Measurements from ENCODE around the gene PDHX.

DNA sequence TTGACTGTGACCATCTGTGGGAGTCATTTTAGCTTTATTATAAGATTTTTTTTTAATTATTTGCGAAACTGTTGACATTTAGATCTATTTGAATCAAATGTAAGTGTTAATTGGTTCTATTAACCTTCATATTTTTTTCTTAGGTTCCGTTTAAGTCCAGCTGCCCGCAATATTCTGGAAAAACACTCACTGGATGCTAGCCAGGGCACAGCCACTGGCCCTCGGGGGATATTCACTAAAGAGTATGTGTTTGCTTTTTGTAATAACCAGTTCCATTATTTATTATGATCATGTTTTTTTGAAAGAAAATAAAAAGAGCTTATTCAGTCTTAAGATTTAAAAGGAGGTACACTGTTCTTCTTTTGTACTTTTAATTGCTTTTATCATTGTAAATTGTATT, 43.9 kb downstream of the PDHX start:
- TF ChIP-seq, protein P1, sequence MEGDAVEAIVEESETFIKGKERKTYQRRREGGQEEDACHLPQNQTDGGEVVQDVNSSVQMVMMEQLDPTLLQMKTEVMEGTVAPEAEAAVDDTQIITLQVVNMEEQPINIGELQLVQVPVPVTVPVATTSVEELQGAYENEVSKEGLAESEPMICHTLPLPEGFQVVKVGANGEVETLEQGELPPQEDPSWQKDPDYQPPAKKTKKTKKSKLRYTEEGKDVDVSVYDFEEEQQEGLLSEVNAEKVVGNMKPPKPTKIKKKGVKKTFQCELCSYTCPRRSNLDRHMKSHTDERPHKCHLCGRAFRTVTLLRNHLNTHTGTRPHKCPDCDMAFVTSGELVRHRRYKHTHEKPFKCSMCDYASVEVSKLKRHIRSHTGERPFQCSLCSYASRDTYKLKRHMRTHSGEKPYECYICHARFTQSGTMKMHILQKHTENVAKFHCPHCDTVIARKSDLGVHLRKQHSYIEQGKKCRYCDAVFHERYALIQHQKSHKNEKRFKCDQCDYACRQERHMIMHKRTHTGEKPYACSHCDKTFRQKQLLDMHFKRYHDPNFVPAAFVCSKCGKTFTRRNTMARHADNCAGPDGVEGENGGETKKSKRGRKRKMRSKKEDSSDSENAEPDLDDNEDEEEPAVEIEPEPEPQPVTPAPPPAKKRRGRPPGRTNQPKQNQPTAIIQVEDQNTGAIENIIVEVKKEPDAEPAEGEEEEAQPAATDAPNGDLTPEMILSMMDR (IDR thresholded peaks at IDR 0.05; ENCODE audit: insufficient read depth, low read depth, low read length), result no peak
- no peak for TF ChIP-seq EZH2 (IDR thresholded peaks at IDR 0.05; ENCODE audit: insufficient read depth, low read length)
